Measurements from ENCODE around the gene ZNF689. TPM values are rescaled to one million over a fixed set of nuclear protein-coding genes. Genes with fewer than 3 reads are reported as not detected.

Gene ZNF689
- total and polyA plus RNA-seq, 10 donors, result 3.5 to 14.6 (median 9.6) TPM

- no peak overlapping the region for H3K4me3 ChIP-seq
- peaks cover 0 to 5% (median 2%) of the 10 kb centered on the region in 6 donors for H3K36me3 ChIP-seq
- no peak overlapping the region for H3K27ac ChIP-seq
- peaks cover 0 to 4% (median 0%) of the 10 kb centered on the region in 7 donors for H3K27me3 ChIP-seq (replicated peaks in 1 of 7)
- WGBS, 5 donors, result 70 to 83% (median 76%) methylated on average over 8 of the region's 8 CpGs
- intact Hi-C loops (cut with DNase I; ENCODE audit: low total_unique reads), result no loop called here
- TF ChIP-seq CTCF (IDR thresholded peaks at IDR 0.05 in 8 of 11, conservative IDR thresholded peaks at IDR 0.05 in 3 of 11) (no peak), POLR2A (IDR thresholded peaks at IDR 0.05) (no peak), POLR2AphosphoS5 (IDR thresholded peaks at IDR 0.05) (no peak)
- no peak for DNase-seq
- no peaks in the 10 kb centered on the region for H3K9me3 ChIP-seq
- peaks cover 25 to 58% (median 42%) of the 10 kb centered on the region in 6 donors for H3K4me1 ChIP-seq
Measured at GRCh38 chr16:30565984-30566383, 44.2 kb downstream of the ZNF689 start.

GRCh38 chr16:30565526-30565925 lies 44.7 kb downstream of the ZNF689 start:
- intact Hi-C loops (cut with DNase I; ENCODE audit: low total_unique reads), result no loop called here
- Histone ChIP-seq H3K27ac (no peak overlapping the region), H3K36me3 (peaks cover 0 to 5% (median 2%) of the 10 kb centered on the region in 6 donors), H3K9me3 (no peaks in the 10 kb centered on the region), H3K4me1 (peaks cover 22 to 58% (median 41%) of the 10 kb centered on the region in 6 donors), H3K4me3 (no peak overlapping the region), H3K27me3 (replicated peaks in 1 of 7) (peaks cover 0 to 4% (median 0%) of the 10 kb centered on the region in 7 donors)
- TF ChIP-seq POLR2A (IDR thresholded peaks at IDR 0.05), result no peak
- no peak for TF ChIP-seq POLR2AphosphoS5 (IDR thresholded peaks at IDR 0.05)
- TF ChIP-seq CTCF (IDR thresholded peaks at IDR 0.05 in 8 of 11, conservative IDR thresholded peaks at IDR 0.05 in 3 of 11), result no peak
- WGBS, 5 donors, result 70 to 81% (median 73%) methylated on average over 7 of the region's 7 CpGs
- DNase-seq, result no peak

GRCh38 chr16:30562021-30562420 lies 48.2 kb downstream of the ZNF689 start:
- intact Hi-C loops (cut with DNase I; ENCODE audit: low total_unique reads), result no loop called here
- Histone ChIP-seq H3K4me3 (peak overlapping the region; percentile 22 to 76 (median 46)), H3K27ac (peak overlapping the region; percentile 74 to 98 (median 88)), H3K4me1 (peaks cover 7 to 53% (median 26%) of the 10 kb centered on the region in 6 donors), H3K27me3 (replicated peaks in 1 of 7) (peaks cover 0 to 4% (median 0%) of the 10 kb centered on the region in 7 donors), H3K36me3 (no peaks in the 10 kb centered on the region), H3K9me3 (no peaks in the 10 kb centered on the region)
- TF ChIP-seq CTCF (IDR thresholded peaks at IDR 0.05 in 8 of 11, conservative IDR thresholded peaks at IDR 0.05 in 3 of 11) (no peak), POLR2AphosphoS5 (IDR thresholded peaks at IDR 0.05) (no peak), POLR2A (IDR thresholded peaks at IDR 0.05) (no peak)
- DNase-seq, result no peak
- WGBS, 5 donors, result 85 to 95% (median 87%) methylated on average over 14 of the region's 14 CpGs

GRCh38 chr16:30561089-30561816 lies 48.9 kb downstream of the ZNF689 start:
- 7 to 24% (median 17%) methylated on average over 26 to 46 of the region's 46 CpGs for WGBS, 5 donors
- Histone ChIP-seq H3K4me1 (peaks cover 13 to 60% (median 34%) of the 10 kb centered on the region in 6 donors), H3K27ac (peak overlapping the region; percentile 74 to 98 (median 88)), H3K9me3 (no peaks in the 10 kb centered on the region), H3K36me3 (peaks cover 0 to 4% (median under 1%) of the 10 kb centered on the region in 6 donors), H3K4me3 (peak overlapping the region; percentile 22 to 76 (median 46)), H3K27me3 (replicated peaks in 1 of 7) (peaks cover 0 to 4% (median 0%) of the 10 kb centered on the region in 7 donors)
- TF ChIP-seq POLR2A (IDR thresholded peaks at IDR 0.05) (no peak), CTCF (IDR thresholded peaks at IDR 0.05 in 8 of 11, conservative IDR thresholded peaks at IDR 0.05 in 3 of 11) (no peak), POLR2AphosphoS5 (IDR thresholded peaks at IDR 0.05) (peak; percentile 60 to 82 (median 76))
- intact Hi-C loops (cut with DNase I; ENCODE audit: low total_unique reads), result no loop called here
- peak; percentile 86 for DNase-seq

Data from spleen (tissue), 11 donors.